HG03354 (cell line): Measurements from ENCODE around the gene PFDN1.

ENCODE experiments used
- ATAC-seq: cut with Tn5 transposase; IDR thresholded peaks from one replicate; pipeline ENCODE4 v1.9.1; 2021; ENCODE audit warnings: mild to moderate bottlenecking; ENCODE audit not compliant: unreplicated experiment, poor library complexity, severe bottlenecking

PFDN1 gene

GRCh38 chr5:140243706-140244250, 59.1 kb downstream of the PFDN1 start:
- ATAC-seq: no peak

GRCh38 chr5:140242890-140243585, 59.9 kb downstream of the PFDN1 start:
- no peak for ATAC-seq

- ATAC-seq: no peak
Measured at GRCh38 chr5:140242099-140242498, 60.8 kb downstream of the PFDN1 start.

GRCh38 chr5:140240987-140241706, 61.8 kb downstream of the PFDN1 start:
- no peak for ATAC-seq

GRCh38 chr5:140239939-140240700, 62.8 kb downstream of the PFDN1 start:
- peak; percentile 67 for ATAC-seq

GRCh38 chr5:140239461-140239860, 63.4 kb downstream of the PFDN1 start:
- ATAC-seq: no peak

GRCh38 chr5:140238756-140239155, 64.1 kb downstream of the PFDN1 start:
- ATAC-seq: no peak

- no peak for ATAC-seq
Measured at GRCh38 chr5:140236891-140237598, 65.9 kb downstream of the PFDN1 start.

GRCh38 chr5:140235791-140236551, 66.9 kb downstream of the PFDN1 start:
- ATAC-seq: no peak

- ATAC-seq: no peak
Measured at GRCh38 chr5:140234377-140234989, 68.4 kb downstream of the PFDN1 start.

GRCh38 chr5:140232731-140233130, 70.2 kb downstream of the PFDN1 start:
- no peak for ATAC-seq

GRCh38 chr5:140230373-140230772, 72.5 kb downstream of the PFDN1 start:
- no peak for ATAC-seq

GRCh38 chr5:140228364-140228837, 74.5 kb downstream of the PFDN1 start:
- no peak for ATAC-seq

GRCh38 chr5:140227046-140227445, 75.9 kb downstream of the PFDN1 start:
- ATAC-seq: no peak

GRCh38 chr5:140225396-140225795, 77.5 kb downstream of the PFDN1 start:
- ATAC-seq: no peak

- no peak for ATAC-seq
Measured at GRCh38 chr5:140224658-140225057, 78.2 kb downstream of the PFDN1 start.

GRCh38 chr5:140223567-140223966, 79.3 kb downstream of the PFDN1 start:
- ATAC-seq: no peak

GRCh38 chr5:140222416-140222815, 80.5 kb downstream of the PFDN1 start:
- ATAC-seq: no peak
